ENCODE measurements around the gene OR10A5.
"Not testable (repeated sequence)": the region's sequence is repeated elsewhere in the genome, so short reads cannot be mapped to it uniquely, and the experiment has no call there.

Gene OR10A5, protein sequence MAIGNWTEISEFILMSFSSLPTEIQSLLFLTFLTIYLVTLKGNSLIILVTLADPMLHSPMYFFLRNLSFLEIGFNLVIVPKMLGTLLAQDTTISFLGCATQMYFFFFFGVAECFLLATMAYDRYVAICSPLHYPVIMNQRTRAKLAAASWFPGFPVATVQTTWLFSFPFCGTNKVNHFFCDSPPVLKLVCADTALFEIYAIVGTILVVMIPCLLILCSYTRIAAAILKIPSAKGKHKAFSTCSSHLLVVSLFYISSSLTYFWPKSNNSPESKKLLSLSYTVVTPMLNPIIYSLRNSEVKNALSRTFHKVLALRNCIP

DNA sequence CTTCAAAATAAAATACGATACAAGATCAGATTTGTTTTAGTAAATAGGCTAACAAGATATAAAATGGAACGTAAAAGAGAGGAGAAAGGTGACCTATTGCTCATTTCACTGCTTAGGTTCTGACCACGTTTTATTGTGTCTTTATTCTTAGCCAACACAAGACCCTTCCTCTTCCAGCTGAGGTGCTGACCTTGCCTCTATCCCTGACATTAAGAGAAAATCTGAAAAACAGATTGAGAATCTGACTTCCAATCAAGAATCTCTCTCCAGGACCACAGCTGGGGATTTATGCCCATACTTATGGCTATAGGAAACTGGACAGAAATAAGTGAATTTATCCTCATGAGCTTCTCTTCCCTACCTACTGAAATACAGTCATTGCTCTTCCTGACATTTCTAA, at the start of gene OR10A5:
TSS of gene OR10A5 (plus strand) at position 301 of the 400 bp plus-strand sequence. CDS start at position 301, 0 bp downstream.
- no peak for DNase-seq (ENCODE audit: low read depth in 2 of 2)

- DNase-seq (ENCODE audit: low read depth in 2 of 2), result no peak
These were observed 46.1 kb upstream of the OR10A5 start, which contains the start of gene OR6A2 for GRCh38 chr11:6799402-6799801. Gene OR6A2, minus strand, starts transcription at chr11:6799689. Its CDS starts 3,981 bp downstream, at chr11:6795708.

DNA sequence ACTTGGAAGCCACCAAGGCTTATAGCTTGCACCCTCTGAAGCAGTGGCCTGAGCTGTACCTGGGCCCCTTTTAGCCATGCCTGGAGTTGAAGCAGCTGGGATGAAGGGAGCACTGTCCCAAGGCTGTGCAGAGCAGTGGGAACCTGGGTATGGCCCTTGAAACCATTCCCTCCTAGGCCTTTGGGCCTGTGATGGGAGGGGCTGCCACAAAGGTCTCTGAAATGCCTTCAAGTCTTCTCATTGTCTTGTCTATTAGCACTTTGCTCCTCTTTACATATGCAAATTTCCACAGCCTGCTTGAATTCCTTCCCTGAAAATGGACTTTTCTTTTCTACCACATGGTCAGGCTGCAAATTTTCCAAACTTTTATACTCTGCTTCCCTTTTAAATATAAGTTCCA, 44.4 kb upstream of the OR10A5 start:
- DNase-seq (ENCODE audit: low read depth in 2 of 2), result not testable (repeated sequence)

GRCh38 chr11:6812390-6813005, 33.0 kb upstream of the OR10A5 start:
- peak; percentile 1 to 27 for DNase-seq (ENCODE audit: low read depth in 2 of 2)

- no peak for DNase-seq (ENCODE audit: low read depth in 2 of 2)
These were observed 31.8 kb upstream of the OR10A5 start for GRCh38 chr11:6813656-6814055.

GRCh38 chr11:6817694-6818093, 27.8 kb upstream of the OR10A5 start:
- DNase-seq (ENCODE audit: low read depth in 2 of 2), result no peak

- DNase-seq (ENCODE audit: low read depth in 2 of 2), result no peak
These were observed 26.5 kb upstream of the OR10A5 start for GRCh38 chr11:6818967-6819366.

GRCh38 chr11:6824136-6824823, 21.2 kb upstream of the OR10A5 start:
- DNase-seq (ENCODE audit: low read depth in 2 of 2), result no peak

DNA sequence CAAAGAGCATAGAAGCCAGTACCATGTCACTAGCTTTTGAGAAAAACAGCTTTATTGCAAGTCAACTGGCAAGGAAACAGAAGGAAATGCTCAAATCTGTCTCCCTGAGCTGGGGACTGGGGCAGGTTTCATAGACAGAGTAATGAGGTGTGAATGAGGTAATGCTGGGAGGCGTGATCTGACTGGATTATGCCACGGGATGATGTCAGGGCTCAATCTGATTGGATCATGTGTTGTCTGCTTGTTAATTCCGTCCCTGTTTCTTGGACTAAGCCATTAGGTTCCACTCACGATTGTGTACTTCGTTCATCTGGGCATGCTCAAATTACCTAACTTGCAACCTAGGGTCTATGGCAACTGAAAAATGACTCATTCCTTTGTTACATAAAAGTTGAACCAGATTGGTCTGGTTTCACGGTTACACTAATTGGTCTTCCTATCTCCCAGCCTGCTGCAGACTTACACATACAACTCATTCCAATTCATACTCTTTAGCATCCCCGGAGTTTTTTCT, 20.2 kb upstream of the OR10A5 start:
- DNase-seq (ENCODE audit: low read depth in 2 of 2), result no peak

- no peak for DNase-seq (ENCODE audit: low read depth in 2 of 2)
These were observed 17.4 kb upstream of the OR10A5 start for GRCh38 chr11:6828103-6828502.

GRCh38 chr11:6833356-6833755, 12.1 kb upstream of the OR10A5 start:
- DNase-seq (ENCODE audit: low read depth in 2 of 2), result no peak

- DNase-seq (ENCODE audit: low read depth in 2 of 2), result no peak
These were observed 11.5 kb upstream of the OR10A5 start for GRCh38 chr11:6834021-6834420.

DNA sequence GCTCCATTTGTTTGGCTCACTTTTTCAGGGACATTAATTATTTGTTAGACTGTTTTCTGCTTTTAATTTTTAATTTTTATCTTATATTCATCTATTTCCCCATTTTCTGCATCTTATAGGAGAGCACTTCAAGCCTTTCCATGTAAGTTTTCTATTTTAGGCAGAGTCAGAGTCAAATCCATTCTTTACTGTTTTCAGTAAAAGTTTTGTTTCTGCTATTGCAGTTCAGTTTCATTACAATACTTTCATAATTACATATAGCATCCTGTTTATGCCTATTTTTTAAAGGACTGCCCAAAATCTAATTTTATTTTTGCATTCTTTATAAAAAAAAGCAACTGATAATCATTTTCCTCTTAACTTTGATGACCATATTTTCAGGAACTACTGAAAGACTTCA, 3.8 kb upstream of the OR10A5 start:
- no peak for DNase-seq (ENCODE audit: low read depth in 2 of 2)

GRCh38 chr11:6843670-6844069, 1.8 kb upstream of the OR10A5 start:
- DNase-seq (ENCODE audit: low read depth in 2 of 2), result no peak

- no peak for DNase-seq (ENCODE audit: low read depth in 2 of 2)
These were observed 1.1 kb upstream of the OR10A5 start for GRCh38 chr11:6844356-6844755.

GRCh38 chr11:6850526-6850925, 5.0 kb downstream of the OR10A5 start:
- DNase-seq (ENCODE audit: low read depth in 2 of 2), result no peak

GRCh38 chr11:6854801-6855200, 9.3 kb downstream of the OR10A5 start:
- not testable (repeated sequence) for DNase-seq (ENCODE audit: low read depth in 2 of 2)

GRCh38 chr11:6855971-6856541, 10.6 kb downstream of the OR10A5 start:
- no peak for DNase-seq (ENCODE audit: low read depth in 2 of 2)

- DNase-seq (ENCODE audit: low read depth in 2 of 2), result no peak
These were observed 11.4 kb downstream of the OR10A5 start for GRCh38 chr11:6856871-6857270.

DNA sequence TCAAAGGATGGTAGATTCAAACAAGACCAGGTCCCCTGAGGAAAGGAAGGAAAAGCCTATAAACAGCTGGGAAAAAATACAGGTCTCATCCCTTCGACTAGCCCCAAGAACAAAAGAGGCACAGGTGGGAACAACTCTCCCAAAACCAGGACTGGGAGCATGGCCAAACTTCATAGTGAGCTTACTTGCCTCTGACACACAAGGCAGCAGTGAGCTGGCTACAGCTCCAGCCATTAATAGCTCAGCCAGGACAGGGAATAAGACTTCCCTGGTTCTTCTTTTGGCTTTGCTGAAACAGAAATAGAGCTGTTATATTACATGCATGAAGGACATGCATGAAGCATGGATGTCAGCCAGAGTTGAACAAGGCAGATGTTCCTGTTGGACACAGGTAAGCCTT, 17.5 kb downstream of the OR10A5 start, which contains the start of gene OR10A2:
TSS of gene OR10A2 (plus strand) at position 97 of the 400 bp plus-strand sequence. CDS start 6,698 bp downstream, outside the sequence.
- no peak for DNase-seq (ENCODE audit: low read depth in 2 of 2)

DNA sequence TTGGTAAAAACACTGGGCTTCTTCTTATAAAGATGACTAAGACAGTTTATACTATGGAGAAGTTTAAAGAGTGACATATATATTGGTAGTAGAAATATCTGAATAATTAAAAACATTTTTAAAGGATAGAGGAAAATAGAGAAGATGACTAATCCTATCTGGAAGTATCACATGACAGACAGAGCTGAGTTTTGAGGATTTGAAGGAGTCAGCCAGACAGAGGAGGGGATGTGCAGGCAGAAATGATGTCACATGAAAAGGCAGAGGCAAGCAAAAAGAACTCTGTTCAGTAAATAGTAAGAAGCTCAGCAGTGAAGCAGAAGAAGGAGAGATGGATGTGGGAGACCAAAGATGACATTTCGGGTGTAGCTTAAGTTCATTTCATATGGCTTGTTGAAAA, 19.0 kb downstream of the OR10A5 start:
- DNase-seq (ENCODE audit: low read depth in 2 of 2), result no peak

- DNase-seq (ENCODE audit: low read depth in 2 of 2), result no peak
These were observed 25.8 kb downstream of the OR10A5 start for GRCh38 chr11:6871278-6871677.
